HEK293 (cell line): ENCODE results near the gene GJC2.

Experiments used
- CTCF ChIA-PET: fragments of 350-600 bp; formaldehyde crosslinking; extraction: SDS; loops from one replicate; lab custom pipeline; 2021; ENCODE audit warnings: antibody characterized with exemption; lab: Yijun Ruan, JAX
- POLR2A ChIA-PET: fragments of 300-600 bp; formaldehyde crosslinking; extraction: SDS; loops from one replicate; lab custom pipeline; 2020; ENCODE audit warnings: antibody characterized with exemption, inconsistent platforms; lab: Yijun Ruan, JAX
- H3K27ac ChIP-seq: fragments of 200-500 bp; sonication (Bioruptor generic); 2 replicates; pipeline ENCODE4 v1.5.1; 2014; ENCODE audit warnings: low read depth, low read length, control low read depth, inconsistent platforms; ENCODE audit errors: extremely low read depth
- H3K36me3 ChIP-seq, 2 experiments: fragments of 200-500 bp in 1 of 2; sonication (Bioruptor generic) in 1 of 2; 1 replicate in 1 of 2; 2 replicates in 1 of 2; pipeline ENCODE4 v1.5.1; 2014 to 2017; ENCODE audit warnings: inconsistent platforms in 2 of 2, low read length in 2 of 2; ENCODE audit not compliant: control insufficient read depth in 2 of 2, insufficient read depth in 1 of 2
- H3K4me1 ChIP-seq: fragments of 200-500 bp; sonication (Bioruptor generic); 2 replicates; pipeline ENCODE4 v1.5.1; 2014; ENCODE audit warnings: mild to moderate bottlenecking, low read length, inconsistent platforms; ENCODE audit not compliant: control insufficient read depth, insufficient read depth
- H3K4me3 ChIP-seq: 2 replicates; pipeline ENCODE4 v1.5.1; 2011; ENCODE audit warnings: low read depth, mild to moderate bottlenecking, control low read depth, low read length, moderate library complexity
- H3K9me3 ChIP-seq: fragments of 200-500 bp; sonication (Bioruptor generic); 2 replicates; pipeline ENCODE4 v1.5.1; 2014; ENCODE audit warnings: low read depth, low read length, inconsistent platforms; ENCODE audit not compliant: control insufficient read depth, insufficient read depth
- BCL11B ChIP-seq: fragments of 450-650 bp; formaldehyde crosslinking; IDR thresholded peaks from 2 replicates; pipeline ENCODE4 v1.5.1; 2016; ENCODE audit warnings: low read depth, missing biosample characterization, missing genetic modification characterization
- ELK4 ChIP-seq: IDR thresholded peaks from 2 replicates; pipeline ENCODE4 v1.6.1; 2011; ENCODE audit warnings: mild to moderate bottlenecking, low read depth, low read length, borderline replicate concordance
- GFI1B ChIP-seq: fragments of 450-650 bp; formaldehyde crosslinking; IDR thresholded peaks from 2 replicates; pipeline ENCODE4 v1.5.1; 2016; ENCODE audit warnings: missing biosample characterization, missing genetic modification characterization
- GLIS1 ChIP-seq: fragments of 450-650 bp; formaldehyde crosslinking; IDR thresholded peaks from 2 replicates; pipeline ENCODE4 v1.5.1; 2016; ENCODE audit warnings: missing biosample characterization, missing genetic modification characterization
- GLIS2 ChIP-seq: fragments of 450-650 bp; formaldehyde crosslinking; IDR thresholded peaks from 2 replicates; pipeline ENCODE4 v1.5.1; 2016; ENCODE audit warnings: missing biosample characterization, missing genetic modification characterization
- HIC1 ChIP-seq: fragments of 450-650 bp; formaldehyde crosslinking; IDR thresholded peaks from 2 replicates; pipeline ENCODE4 v1.5.1; 2016; ENCODE audit warnings: missing biosample characterization, missing genetic modification characterization
- KLF1 ChIP-seq: fragments of 450-650 bp; formaldehyde crosslinking; IDR thresholded peaks from 2 replicates; pipeline ENCODE4 v1.5.1; 2016; ENCODE audit warnings: missing biosample characterization, missing genetic modification characterization
- KLF9 ChIP-seq: fragments of 450-650 bp; formaldehyde crosslinking; IDR thresholded peaks from 2 replicates; pipeline ENCODE4 v1.5.1; 2016; ENCODE audit warnings: missing biosample characterization, missing genetic modification characterization, low read depth
- PRDM6 ChIP-seq: fragments of 450-650 bp; formaldehyde crosslinking; IDR thresholded peaks from 2 replicates; pipeline ENCODE4 v1.5.1; 2017; ENCODE audit warnings: missing biosample characterization, missing genetic modification characterization
- SALL2 ChIP-seq: fragments of 450-650 bp; formaldehyde crosslinking; IDR thresholded peaks from 2 replicates; pipeline ENCODE4 v1.5.0; 2017; ENCODE audit warnings: missing biosample characterization, mild to moderate bottlenecking, missing genetic modification characterization, borderline replicate concordance
- ZBTB8A ChIP-seq: fragments of 450-650 bp; formaldehyde crosslinking; IDR thresholded peaks from 2 replicates; pipeline ENCODE4 v1.5.1; 2016; ENCODE audit warnings: missing biosample characterization, missing genetic modification characterization
- ZIC2 ChIP-seq: fragments of 450-650 bp; formaldehyde crosslinking; IDR thresholded peaks from 2 replicates; pipeline ENCODE4 v1.5.1; 2016; ENCODE audit warnings: missing biosample characterization, missing genetic modification characterization
- ZNF2 ChIP-seq: fragments of 450-650 bp; formaldehyde crosslinking; IDR thresholded peaks from 2 replicates; pipeline ENCODE4 v1.5.1; 2016; ENCODE audit warnings: missing biosample characterization, missing genetic modification characterization
- ZNF335 ChIP-seq: fragments of 450-650 bp; formaldehyde crosslinking; conservative IDR thresholded peaks from 2 replicates; pipeline ENCODE4 v1.5.1; 2016; ENCODE audit warnings: missing biosample characterization, missing genetic modification characterization
- ZNF488 ChIP-seq: fragments of 450-650 bp; formaldehyde crosslinking; IDR thresholded peaks from 2 replicates; pipeline ENCODE4 v1.5.1; 2016; ENCODE audit warnings: missing biosample characterization, missing genetic modification characterization
- ZNF510 ChIP-seq: fragments of 450-650 bp; formaldehyde crosslinking; IDR thresholded peaks from 2 replicates; pipeline ENCODE4 v1.5.1; 2018; ENCODE audit warnings: mild to moderate bottlenecking, missing genetic modification characterization, missing biosample characterization; ENCODE audit not compliant: insufficient replicate concordance
- ZNF513 ChIP-seq: fragments of 450-650 bp; IDR thresholded peaks from 2 replicates; pipeline ENCODE4 v1.5.1; 2018; ENCODE audit warnings: missing biosample characterization, missing genetic modification characterization
- ZNF585B ChIP-seq: fragments of 450-650 bp; formaldehyde crosslinking; IDR thresholded peaks from 2 replicates; pipeline ENCODE4 v1.5.1; 2016; ENCODE audit warnings: missing biosample characterization, missing genetic modification characterization
- ZNF639 ChIP-seq: fragments of 450-650 bp; formaldehyde crosslinking; IDR thresholded peaks from 2 replicates; pipeline ENCODE4 v1.5.1; 2016; ENCODE audit warnings: missing biosample characterization, missing genetic modification characterization
- ZNF707 ChIP-seq: fragments of 450-650 bp; formaldehyde crosslinking; IDR thresholded peaks from 2 replicates; pipeline ENCODE4 v1.5.1; 2016; ENCODE audit warnings: missing biosample characterization, missing genetic modification characterization
- ZNF747 ChIP-seq: fragments of 450-650 bp; formaldehyde crosslinking; IDR thresholded peaks from 2 replicates; pipeline ENCODE4 v1.5.1; 2016; ENCODE audit warnings: missing biosample characterization, missing genetic modification characterization
- ZNF768 ChIP-seq: fragments of 450-650 bp; formaldehyde crosslinking; IDR thresholded peaks from 2 replicates; pipeline ENCODE4 v1.5.1; 2018; ENCODE audit warnings: missing biosample characterization, mild to moderate bottlenecking, missing genetic modification characterization

The GJC2 gene

GRCh38 chr1:228171221-228171891 is 21.6 kb downstream of the GJC2 start:
- TF ChIP-seq ZBTB8A (tag by site-specific recombination) (no peak), ZNF585B (tag by site-specific recombination) (no peak), ZNF2 (tag by site-specific recombination) (no peak), SALL2 (no peak), ZNF513 (tag by site-specific recombination) (no peak), ZNF335 (peak; percentile 43; the same call in 1 of the 2 replicates), ZNF768 (tag by site-specific recombination) (no peak), GLIS2 (peak; percentile 52), ZNF510 (tag by site-specific recombination) (no peak), BCL11B (tag by site-specific recombination) (no peak), ZNF707 (tag by site-specific recombination) (no peak), GLIS1 (peak; percentile 70), ZIC2 (tag by site-specific recombination) (peak; percentile 91), ZNF747 (tag by site-specific recombination) (no peak), GFI1B (tag by site-specific recombination) (no peak), KLF1 (tag by site-specific recombination) (no peak), ZNF639 (tag by site-specific recombination) (no peak)
- H3K36me3 ChIP-seq, result peaks cover 0 to 8% of the 10 kb centered on the region in 2 experiments; a peak in 1 of 3 replicates
- POLR2A ChIA-PET, result interaction anchor here (0.6 to 1.5 kb wide), 3 partner anchors 40 to 172 kb away, joined by 3 to 4 read pairs (median 3); partner anchors contain the start of gene ARF1
- CTCF ChIA-PET, result interaction anchor here (0.6 to 0.9 kb wide), 3 partner anchors 30 to 42 kb away, joined by 3 to 4 read pairs (median 3); no protein-coding TSS in a partner anchor
- H3K4me1 ChIP-seq, result peaks cover 4% of the 10 kb centered on the region
- no peak overlapping the region for H3K4me3 ChIP-seq
- no peak overlapping the region for H3K27ac ChIP-seq
- no peaks in the 10 kb centered on the region for H3K9me3 ChIP-seq

GRCh38 chr1:228172591-228173527 is 23.1 kb downstream of the GJC2 start:
- H3K27ac ChIP-seq, result no peak overlapping the region
- H3K4me3 ChIP-seq, result no peak overlapping the region
- H3K9me3 ChIP-seq, result no peaks in the 10 kb centered on the region
- ChIA-PET CTCF (no interaction called here), POLR2A (interaction anchor here (0.6 to 0.8 kb wide), 2 partner anchors 8 to 234 kb away, joined by 3 to 4 read pairs; partner anchors contain the start of genes IBA57 and TRIM11)
- H3K36me3 ChIP-seq, result peaks cover 0 to 8% of the 10 kb centered on the region in 2 experiments; a peak in 1 of 3 replicates
- H3K4me1 ChIP-seq, result no peaks in the 10 kb centered on the region
- no peak for TF ChIP-seq KLF9 (tag by site-specific recombination)
- TF ChIP-seq HIC1 (tag by site-specific recombination), result 0 out of 2 replicates have a peak, but pooled peaks have one; percentile 30
- no peak for TF ChIP-seq ELK4
- no peak for TF ChIP-seq PRDM6 (tag by site-specific recombination)
- no peak for TF ChIP-seq ZNF488 (tag by site-specific recombination)
